IPS-NIHi7 (cell line): Measurements from ENCODE around the gene BCL7A.
"Not testable (repeated sequence)": the region's sequence is repeated elsewhere in the genome, so short reads cannot be mapped to it uniquely, and the experiment has no call there.

Experiments
- DNase-seq: peaks from one replicate; pipeline ENCODE4 v3.0.0; 2012; ENCODE audit warnings: mixed read lengths; ENCODE audit errors: extremely low spot score

BCL7A gene

GRCh38 chr12:122096014-122096413 is 74.3 kb downstream of the BCL7A start:
- DNase-seq: no peak

- no peak for DNase-seq
Observed at GRCh38 chr12:122096591-122097149, 75.0 kb downstream of the BCL7A start.

- DNase-seq: no peak
Observed at GRCh38 chr12:122097584-122097926, 75.9 kb downstream of the BCL7A start.

- peak; percentile 52 for DNase-seq
Observed at GRCh38 chr12:122097927-122098756, 76.5 kb downstream of the BCL7A start.

GRCh38 chr12:122099280-122099749 is 77.6 kb downstream of the BCL7A start:
- DNase-seq: no peak

GRCh38 chr12:122099856-122100255 is 78.2 kb downstream of the BCL7A start:
- DNase-seq: no peak

GRCh38 chr12:122100568-122100967 is 78.9 kb downstream of the BCL7A start:
- no peak for DNase-seq

- DNase-seq: no peak
Observed at GRCh38 chr12:122102331-122102730, 80.6 kb downstream of the BCL7A start.

- no peak for DNase-seq
Observed at GRCh38 chr12:122104844-122105243, 83.2 kb downstream of the BCL7A start.

- DNase-seq: not testable (repeated sequence)
Observed at GRCh38 chr12:122105496-122105895, 83.8 kb downstream of the BCL7A start.

GRCh38 chr12:122106843-122107242 is 85.2 kb downstream of the BCL7A start:
- no peak for DNase-seq

GRCh38 chr12:122107261-122107660 is 85.6 kb downstream of the BCL7A start:
- no peak for DNase-seq

GRCh38 chr12:122111089-122111641 is 89.5 kb downstream of the BCL7A start:
- DNase-seq: no peak
